Activated naive CD8-positive, alpha-beta T cell treated with anti-CD3 and anti-CD28 coated beads, Interleukin-2, amount 50 U/mL, for 16 hours (primary cell): Measurements from ENCODE around the gene PRDM16.

Experiments
- DNase-seq: peaks from one replicate; pipeline ENCODE4 v3.0.0-alpha.2; 2020; ENCODE audit warnings: low read depth, low spot score

The PRDM16 gene

DNA sequence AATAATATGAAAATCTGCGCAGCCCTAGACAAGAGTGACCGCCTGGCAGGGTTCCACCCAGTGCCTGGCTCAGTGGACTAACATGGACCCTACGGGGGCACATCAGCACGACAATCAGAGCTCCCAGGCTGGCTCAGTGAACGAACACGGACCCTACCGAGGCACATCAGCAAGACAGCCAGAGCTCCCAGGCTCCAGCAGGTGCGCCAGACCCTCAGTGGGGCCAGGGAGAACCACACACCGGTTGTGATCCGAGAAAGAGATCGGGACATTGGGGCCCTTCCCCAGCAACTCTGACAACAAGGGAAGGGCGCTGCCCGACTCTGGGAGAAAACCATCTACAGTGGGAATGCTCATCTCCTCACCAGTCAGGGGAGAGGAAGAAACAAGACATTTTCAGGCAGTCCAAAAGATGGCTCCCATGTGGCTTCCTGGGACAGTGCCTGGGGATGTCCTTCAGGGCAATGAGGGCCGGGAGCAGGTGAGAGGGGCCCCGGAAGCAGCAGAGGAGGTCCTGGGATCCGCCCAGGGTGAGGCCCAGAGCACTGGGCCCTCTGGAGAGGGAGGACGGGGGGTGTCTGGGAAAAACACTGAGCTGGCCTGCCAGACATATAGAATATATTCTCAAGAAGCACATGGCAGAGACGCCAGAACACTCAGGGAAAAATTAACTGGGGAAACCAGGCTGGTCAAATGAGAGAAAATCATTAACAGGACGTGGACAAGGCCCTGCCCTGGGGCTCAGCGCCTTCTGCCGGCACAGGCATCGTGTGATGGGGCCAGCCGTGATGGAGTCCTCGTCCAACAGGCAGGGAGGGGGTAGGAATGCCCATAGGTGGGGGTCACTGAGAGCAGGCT is 390.3 kb downstream of the PRDM16 start:
- no peak for DNase-seq

DNA sequence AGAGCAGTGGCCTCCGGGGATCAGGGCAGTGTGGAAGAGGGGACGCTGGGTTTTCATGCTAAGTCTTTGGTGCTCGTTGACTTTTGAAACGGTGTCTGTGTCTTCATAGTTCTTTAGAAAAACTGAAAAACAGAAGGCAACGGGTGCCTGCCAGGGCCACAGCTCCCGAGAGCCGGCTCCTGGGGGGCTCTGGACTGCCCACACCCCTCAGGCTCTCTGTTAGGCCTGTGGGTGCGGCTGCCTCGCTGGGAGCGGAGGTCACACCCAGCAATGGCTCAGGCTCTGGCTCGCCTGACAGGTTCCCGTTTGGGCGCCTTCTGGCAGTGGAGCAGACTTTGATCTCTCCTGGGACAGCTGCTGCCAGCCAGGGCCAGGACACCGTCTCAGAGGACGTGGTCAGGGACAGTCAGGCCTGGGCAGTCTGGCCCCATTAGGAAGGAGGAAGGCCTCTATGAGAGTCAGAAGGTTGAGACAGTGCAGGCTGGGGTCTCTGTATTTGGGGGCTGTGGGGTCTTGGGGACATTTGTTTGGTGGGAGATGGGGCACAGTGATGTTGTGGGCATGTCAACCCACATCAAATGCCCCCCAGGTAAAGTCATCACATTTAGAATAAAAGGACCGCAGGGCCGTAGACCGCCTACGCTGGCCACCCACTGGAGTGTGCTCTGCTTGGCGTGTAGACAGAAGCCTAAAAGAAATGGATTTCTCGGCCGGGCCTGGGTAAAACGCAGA is 391.1 kb downstream of the PRDM16 start:
- DNase-seq = no peak

DNA sequence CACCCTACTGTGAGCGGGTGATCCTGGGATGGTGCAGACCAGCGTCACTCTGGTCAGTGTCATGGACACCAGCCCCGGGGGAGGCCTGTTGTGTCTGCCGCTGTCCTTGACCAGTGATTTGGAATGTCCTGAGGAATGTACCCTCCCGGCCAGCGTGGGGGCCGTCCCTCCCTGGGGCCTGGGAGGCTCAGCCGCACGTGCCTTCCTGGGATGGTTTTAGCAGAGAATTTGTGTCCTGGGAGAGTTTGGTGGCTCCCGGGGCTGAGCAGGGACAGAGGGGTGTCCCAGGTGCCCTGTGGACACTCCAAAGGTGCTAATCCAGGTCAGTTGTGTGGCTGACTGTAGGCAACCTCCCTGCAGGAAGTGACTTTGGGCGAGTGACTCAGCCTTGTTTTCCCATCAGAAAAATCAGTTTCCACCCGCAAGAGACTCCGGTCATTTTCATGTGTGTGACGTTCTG is 391.7 kb downstream of the PRDM16 start:
- DNase-seq = no peak

DNA sequence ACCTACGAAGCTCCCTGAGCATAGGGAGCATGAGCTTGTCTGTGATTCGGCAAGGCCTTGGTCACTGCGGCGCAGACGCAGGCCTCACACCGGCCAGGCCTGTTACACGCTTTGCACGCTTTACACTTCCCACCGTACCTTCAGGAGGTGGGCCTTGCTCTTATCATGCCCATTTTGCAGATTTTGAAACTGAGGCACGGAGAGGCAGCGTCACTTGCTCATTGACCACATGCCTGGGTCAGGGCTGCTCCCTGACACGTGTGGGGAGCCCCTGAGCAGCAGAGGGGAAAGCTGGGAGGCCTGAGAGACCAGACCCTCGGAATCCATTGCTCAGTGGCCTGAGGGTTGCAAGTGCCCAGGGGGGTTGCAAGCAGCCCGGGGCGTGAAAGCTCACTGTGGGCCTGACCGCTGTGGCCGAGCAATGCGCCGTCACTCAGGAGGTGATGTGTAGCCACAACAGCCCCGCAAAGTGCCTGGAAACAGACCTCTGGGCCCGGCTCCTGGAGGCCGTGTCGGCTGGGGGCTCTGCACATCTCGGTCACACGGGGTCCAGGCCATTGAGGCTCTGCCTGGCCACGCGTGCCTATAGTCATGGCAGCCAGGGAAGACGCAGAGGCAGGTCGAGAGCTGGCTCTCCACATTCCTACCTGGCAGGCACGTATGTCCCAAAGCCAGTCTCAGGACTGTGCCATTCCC is 392.4 kb downstream of the PRDM16 start:
- DNase-seq = no peak

DNA sequence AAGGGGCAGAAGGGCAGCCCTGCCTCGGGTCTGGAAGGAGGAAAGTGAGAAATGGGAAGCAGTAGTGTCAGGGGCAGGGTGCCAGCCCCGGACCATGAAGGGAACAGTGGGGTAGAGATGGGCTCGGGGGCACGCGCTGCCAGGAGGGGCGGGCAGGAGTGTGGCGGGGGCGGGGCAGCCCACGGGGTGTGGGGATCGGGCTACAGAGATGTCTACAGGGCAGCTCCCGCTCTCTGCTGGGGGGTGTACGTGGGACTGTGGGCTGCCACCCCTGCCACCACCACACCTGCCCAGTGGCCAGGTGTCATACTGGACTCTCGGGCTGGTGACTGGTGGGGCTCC is 392.9 kb downstream of the PRDM16 start:
- no peak for DNase-seq

DNA sequence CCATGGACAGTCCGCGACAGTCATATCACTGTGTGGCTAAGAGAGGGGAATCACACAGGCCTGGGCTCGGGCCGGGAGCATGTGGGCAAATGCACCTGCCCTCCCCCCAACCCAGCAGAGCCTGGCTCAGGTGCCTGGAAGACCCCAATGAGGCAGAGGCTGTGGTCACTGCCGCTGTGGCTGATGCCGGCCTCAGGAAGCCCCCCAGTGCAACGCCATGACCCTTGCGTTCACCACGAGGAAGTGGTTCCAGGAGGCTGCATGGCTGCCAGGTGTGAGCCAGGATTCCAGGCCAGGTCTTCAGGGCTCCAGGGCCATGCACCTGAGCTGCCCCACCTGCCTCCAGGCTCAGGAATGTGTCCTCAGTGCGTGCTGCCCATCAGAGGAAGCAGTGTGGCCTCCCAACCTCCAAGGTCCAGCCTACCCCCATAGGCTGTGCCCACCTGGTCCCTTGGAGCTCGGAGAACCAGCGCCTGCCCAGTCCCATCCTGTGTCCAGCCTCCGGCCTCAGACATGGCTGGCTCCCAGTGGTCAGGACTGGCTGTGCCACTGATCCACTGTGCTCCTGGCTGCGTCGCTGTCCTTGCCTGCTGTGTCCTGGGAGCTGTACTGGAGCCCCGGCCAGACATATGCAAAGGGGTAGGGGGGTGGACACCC is 393.5 kb downstream of the PRDM16 start:
- no peak for DNase-seq

DNA sequence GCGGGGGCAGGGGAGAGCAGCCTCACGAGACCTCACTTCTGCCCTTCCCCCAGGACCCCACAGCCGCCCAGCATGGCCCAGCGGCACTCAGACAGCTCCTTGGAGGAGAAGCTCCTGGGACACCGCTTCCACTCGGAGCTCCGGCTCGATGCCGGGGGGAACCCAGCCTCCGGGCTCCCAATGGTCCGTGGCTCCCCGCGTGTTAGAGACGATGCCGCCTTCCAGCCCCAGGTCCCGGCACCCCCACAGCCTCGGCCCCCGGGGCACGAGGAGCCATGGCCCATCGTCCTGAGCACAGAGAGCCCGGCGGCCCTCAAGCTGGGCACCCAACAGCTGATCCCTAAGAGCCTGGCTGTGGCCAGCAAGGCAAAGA is 394.0 kb downstream of the PRDM16 start:
- no peak for DNase-seq

DNA sequence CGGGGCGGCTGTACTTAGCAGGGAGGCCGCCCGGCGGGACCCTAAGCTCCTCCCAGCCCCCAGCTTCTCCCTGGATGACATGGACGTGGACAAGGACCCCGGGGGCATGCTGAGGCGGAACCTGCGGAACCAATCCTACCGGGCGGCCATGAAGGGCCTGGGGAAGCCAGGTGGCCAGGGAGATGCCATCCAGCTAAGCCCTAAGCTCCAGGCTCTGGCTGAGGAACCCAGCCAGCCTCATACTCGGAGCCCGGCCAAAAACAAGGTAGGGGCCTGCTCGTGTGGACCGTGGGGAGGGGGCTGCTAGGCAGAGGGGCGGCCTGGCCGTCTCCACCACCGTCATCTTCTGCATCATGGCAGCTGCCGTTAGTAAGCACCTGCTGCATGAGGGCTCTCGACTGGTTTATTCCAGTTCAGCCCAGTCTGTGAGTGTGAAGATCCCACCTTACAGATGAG is 394.4 kb downstream of the PRDM16 start:
- no peak for DNase-seq

DNA sequence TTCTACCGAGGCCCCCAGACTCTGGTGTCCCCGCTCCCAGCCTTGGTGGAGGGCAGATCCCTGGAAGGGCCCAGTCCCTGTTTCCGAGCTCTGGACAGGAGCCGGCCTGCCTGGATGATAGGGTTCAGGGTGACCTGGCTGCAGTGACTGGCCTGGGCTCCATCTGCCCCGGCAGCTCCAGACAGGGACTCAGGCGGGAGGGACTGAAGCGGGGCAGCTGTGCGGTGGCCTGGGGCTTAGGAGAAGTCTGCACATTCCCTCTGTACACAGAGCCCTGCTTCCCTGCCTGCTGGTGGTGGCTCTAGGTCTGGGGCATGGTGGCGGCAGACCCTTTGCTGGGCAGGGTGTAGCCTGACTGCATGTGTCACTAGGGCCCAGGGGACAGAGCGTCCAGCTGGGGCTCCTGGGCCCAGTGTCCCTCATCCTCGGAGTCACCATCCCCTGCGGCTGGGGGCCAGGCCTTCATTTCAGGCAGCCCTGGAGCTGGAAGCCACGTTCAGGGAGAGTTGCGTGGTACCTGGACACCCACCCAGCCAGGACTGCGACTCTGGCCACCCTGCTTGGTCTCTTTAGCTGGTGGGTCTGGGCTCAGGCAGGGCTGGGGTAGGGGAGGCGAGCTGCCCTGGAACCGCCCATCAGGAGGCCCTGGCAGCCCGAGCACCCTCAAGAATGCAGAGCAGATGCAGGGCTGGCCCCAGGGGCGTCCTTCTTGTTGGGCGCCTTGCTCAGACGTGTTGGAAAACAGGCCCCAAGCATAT is 395.1 kb downstream of the PRDM16 start:
- DNase-seq = no peak

DNA sequence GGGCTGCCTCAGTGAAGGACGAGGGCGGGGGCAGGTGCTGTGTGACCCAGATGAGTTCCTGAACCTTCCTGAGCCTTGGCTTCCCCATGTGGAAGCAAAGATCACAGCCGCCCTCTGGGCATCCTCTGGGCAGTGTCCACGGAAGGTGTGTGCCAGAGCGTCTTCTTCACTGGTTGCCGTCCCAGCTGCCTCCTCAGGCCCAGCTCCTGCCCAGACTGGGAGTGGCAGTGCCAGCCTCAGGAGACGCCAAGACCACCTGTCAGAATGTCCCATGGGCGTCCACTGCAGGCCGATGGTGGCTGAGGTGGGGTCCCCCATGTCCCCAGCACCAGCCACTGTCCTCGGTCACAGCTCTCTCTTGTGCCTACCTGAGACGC is 395.6 kb downstream of the PRDM16 start:
- DNase-seq = no peak

DNA sequence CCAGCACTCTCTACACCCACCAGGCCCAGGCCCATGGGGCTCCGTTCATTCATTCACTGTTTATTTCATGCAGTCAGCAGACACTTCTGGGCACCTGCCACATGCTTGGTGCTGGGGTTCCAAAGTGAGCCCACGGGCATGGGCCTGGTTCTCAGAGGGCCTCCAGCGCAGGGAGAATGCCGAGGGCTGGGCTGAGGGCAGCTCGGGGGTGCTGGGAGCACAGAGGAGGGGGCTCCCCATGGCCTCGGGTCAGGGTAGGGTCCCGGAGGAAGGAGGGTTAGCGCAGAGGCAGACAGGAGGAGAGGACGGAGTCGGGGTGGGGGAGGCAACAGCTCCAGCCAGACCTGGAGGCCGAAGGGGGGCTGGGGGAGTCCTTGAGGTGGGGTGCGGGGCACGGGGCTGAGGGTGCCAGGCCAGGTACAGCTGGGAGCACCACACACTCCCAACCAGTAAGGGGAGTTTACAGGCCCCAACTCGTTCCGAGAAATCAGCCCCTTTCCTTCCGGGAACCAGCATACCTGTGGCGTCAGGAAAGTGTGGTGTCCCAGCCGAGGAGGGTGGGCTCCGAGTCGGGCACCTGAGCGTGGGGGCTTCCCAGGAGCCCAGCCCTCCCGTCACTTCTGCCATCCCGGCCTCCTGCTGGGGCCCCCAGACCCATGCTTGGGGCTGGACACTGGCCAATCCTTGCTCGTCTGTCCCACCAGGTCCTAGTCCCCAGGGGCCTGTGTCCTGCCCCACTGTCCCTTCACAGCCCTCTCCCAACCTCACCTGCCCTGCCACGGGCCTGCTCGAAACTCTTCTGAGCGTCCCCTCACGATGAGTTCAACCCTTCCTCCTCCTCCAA is 396.3 kb downstream of the PRDM16 start:
- no peak for DNase-seq

DNA sequence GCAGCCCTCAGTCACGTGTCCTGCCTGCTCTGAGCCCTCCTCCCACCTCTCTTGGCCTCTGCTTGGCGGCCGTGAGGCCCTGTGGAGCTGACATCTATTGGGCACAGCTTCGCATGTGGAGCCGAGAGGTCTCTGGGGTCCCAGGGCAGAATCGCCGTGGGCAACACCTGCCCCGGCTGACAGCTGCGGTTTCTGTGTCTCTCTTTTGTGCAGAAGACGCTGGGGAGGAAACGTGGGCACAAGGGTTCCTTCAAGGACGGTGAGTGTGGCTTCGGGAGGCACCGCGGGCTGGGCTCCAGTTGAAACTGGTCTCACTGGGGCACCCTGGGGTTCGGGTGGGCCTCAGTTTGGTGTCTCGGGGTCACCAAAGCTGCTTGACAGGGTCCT is 396.9 kb downstream of the PRDM16 start:
- no peak for DNase-seq

DNA sequence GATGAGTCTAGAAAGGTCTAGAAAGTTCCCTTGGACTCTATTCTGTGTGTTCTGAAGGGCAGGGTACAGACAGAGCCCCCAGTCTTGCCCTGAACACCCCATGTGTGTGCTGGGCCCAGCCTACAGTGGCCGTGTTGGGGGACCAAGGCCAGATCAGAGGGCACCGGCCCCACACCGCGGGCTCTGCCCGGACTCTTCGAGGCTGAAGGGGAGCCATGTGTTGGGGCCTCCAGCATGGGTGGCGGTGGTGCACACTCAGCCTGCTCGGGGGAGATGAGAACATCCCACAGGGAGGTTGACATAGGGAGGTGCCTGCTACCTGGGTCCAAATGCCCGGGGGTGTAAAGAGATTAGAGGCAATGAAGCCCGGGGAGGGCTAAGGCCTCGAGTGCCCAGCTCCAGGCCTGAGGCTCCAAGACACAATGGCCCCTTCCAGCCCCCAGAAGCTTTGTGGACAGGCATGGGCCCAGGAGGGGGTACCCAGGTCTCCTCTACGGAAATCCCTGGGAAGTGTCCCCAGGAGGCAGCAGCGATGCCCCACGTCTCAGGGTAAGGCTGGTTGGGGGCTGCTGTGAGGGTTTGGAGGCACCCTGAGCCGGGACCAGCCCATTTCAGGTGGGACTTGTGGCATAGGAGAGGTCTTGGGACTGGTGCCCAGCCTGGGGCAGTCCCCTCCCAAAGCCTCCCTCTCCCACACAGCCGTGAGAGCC is 397.5 kb downstream of the PRDM16 start:
- no peak for DNase-seq

DNA sequence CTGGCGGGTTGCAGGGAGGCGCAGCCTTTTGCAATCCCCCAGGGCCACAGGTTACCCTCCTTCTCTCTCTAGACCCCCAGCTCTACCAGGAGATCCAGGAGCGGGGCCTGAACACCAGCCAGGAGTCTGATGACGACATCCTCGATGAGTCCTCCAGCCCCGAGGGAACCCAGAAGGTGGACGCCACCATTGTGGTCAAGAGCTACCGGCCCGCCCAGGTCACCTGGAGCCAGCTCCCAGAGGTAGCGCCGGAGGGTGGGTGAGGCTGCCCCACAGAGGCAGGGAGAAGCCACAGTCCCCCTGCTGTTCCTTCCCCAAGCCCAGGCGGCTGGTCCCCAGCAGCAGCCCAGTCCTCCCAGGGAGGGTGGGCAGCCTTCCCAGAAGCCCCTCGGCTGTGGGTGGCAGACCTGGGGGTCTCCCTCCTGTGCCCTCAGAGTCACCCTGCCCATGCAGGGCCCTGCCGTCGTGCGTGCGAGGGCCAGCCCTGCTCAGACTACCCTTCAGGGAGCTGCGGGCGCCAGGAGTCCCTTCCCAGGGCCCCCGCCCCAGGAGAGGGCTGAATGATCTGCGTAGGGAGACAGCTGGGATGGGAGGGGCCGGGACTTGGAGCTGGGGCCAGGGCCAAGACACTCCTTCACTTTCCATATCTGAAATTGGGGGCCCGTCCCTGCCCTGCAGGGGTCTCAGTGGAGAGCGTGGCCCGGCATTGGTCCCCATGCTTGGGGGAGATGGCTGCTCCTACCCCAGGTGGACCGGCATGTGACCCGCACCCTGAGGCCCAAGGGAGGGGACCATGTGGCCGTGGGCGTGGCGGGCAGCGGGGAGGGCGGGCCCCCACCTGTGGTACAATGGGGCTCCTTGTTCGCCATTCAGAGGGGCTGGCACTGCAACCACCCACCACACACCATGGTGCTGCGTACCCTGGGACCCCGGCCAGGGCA is 398.4 kb downstream of the PRDM16 start:
- DNase-seq = no peak

DNA sequence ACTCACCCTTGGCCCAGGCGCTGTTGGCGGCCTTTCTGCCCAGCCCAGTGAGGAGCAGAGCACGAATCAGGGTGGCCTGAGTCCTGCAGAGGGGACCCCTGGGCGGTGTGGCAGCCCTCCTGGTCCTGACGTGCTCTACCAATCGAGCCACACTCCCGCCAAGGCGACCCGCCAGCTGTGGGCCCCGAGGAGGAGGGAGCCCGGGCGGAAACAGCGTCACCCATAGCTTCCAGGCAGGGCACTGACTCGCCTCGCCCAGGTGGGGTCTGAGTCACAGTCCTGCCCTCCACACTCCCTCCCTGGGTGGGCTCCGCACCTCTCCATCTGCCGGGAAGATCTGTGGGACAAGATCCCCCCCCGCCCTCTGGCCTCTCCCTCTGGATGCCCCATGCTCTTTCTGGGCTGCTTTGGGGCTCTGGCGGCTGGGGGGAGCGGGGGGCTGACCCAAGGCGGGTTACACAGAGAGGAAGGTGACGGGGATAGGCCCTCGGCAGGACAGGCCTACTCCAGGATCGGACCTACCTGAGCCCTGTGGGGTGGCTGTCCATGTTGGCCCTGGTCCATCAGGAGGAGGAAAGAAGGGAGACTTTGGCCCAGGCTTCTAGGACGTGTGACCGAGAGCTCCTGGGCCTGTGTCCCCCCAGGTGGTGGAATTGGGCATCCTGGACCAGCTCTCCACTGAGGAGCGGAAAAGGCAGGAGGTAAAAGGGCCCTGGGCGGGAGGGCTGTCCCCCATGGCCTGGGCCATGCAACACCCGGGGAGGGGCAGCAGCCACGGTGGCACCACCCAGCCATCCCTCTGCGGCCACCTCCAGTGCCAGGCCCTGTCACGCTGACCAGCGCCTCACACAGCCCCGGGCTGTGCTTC is 399.5 kb downstream of the PRDM16 start:
- no peak for DNase-seq

DNA sequence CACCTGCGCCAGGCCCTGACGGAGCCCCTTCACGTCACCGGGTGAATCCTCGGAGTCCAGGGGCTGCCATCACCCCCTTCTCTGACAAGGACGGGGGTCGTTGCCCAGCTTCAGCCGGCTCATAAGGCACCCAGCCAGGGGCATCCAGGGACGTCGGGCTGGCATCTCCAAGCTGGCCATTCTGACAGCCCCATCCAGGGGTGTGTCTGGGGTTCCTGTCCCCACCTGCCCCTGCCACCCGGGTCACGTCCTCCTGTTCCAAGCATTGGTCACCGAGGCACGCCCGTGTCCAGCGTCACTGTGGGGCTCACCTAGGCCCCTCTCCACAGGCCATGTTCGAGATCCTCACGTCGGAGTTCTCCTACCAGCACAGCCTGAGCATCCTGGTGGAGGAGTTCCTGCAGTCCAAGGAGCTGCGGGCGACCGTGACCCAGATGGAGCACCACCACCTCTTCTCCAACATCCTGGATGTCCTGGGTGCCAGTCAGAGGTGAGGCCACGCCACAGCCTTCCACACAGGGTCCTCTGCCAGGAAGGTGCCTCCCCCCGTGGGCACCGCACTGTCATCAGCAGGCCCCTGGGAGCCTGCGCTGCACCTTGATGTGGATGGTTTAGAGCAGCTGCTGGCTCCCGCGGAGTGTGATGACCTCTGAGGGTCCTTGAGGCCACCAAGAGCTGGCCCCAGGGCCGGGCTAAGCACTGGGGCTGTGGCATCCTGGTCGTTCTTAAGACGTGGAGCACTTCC is 400.3 kb downstream of the PRDM16 start:
- no peak for DNase-seq
